H54 (cell line): ENCODE measurements around the gene CLC.

Source experiments
- DNase-seq: peaks from one replicate; pipeline ENCODE4 v3.0.0; 2011; ENCODE audit warnings: low spot score, mixed read lengths; ENCODE audit not compliant: insufficient read length
- FAIRE-seq: peaks from 3 replicates; lab custom pipeline; 2011; peaks lifted over from hg19 to GRCh38; lab: Jason Lieb, UNC
- POLR2A ChIP-seq: IDR thresholded peaks from 2 replicates; pipeline ENCODE4 v1.6.1; 2011; ENCODE audit warnings: low read depth, mild to moderate bottlenecking, low read length

Gene CLC

DNA sequence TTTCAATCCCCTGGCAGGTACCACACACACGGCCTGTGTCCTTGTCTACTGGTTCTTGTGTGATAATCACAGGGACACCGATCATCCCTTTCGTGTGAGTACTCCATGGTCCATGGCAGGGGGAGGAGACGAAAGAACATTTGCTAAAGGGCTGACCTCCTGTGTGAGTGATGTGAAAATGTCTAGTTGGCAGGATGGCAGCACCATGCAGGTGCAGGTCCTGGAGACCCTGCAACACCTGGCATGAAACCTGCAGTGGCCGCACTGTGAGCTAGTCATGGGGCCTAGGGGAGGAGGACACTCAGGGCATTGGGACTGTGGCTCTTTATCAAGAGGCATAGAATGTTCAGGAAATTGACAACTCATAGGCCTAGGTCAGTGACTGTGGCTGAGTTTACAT, 56.4 kb downstream of the CLC start:
- DNase-seq (no peak), FAIRE-seq (no peak)
- no peak for TF ChIP-seq POLR2A
